Measurements from ENCODE around the gene ARFRP1. TPM values are rescaled to one million over a fixed set of nuclear protein-coding genes. Genes with fewer than 3 reads are reported as not detected.

Gene ARFRP1
- total RNA-seq, 1 experiment from 2014 or later: 15.1 TPM

DNA sequence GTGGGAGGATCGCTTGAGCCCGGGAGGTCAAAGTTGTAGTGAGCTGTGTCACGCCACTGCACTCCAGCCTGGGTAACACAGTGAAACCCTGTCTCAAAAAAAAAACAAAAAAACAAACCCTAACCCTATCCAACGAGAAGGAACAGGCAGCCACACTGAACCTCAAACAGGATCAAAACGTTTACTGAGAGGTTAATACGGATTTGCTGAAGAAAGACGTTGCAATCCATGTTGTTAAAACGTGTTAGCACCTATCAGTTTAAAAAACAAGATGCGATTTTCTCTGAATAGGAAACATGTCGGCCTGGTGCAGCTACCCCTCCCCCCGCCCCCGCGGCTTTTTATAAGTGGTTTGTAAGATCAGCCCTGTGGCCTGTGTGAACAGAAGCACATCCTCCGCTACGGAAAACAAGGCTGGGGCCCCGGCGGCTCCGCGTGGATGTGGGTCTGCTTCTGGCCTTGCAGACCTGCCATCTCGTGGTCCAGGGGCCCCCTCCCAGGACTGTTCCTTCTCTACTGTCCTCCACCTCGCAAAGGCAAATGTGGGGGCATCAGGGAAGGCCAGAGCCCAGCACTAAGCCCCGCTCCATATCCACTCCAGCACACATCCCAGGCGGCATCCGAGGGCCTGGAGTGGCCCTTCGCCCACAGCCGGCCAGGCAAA, 43.2 kb upstream of the ARFRP1 start:
- Histone ChIP-seq H3K27me3 (ENCODE audit: low read length) (no peaks in the 10 kb centered on the region), H3K36me3 (ENCODE audit: insufficient read depth, low read length) (no peaks in the 10 kb centered on the region), H3K4me1 (ENCODE audit: low read length) (peaks cover 9% of the 10 kb centered on the region), H3K4me2 (ENCODE audit: low read depth, low read length, poor library complexity, severe bottlenecking) (no peak overlapping the region), H3K9ac (ENCODE audit: low read length) (no peak overlapping the region), H3K9me2 (replicated peaks; ENCODE audit: insufficient read depth, low read length) (no peaks in the 10 kb centered on the region), H3K27ac (ENCODE audit: low read length) (no peak overlapping the region), H2AFZ (ENCODE audit: low read length) (no peak overlapping the region), H3K4me3 (ENCODE audit: low read length) (no peak overlapping the region), H4K20me1 (ENCODE audit: insufficient read depth, low read depth, low read length) (no peaks in the 10 kb centered on the region), H3K9me3 (ENCODE audit: low read length) (no peaks in the 10 kb centered on the region), H3K79me2 (ENCODE audit: low read length) (no peaks in the 10 kb centered on the region)
- no peak for DNase-seq

DNA sequence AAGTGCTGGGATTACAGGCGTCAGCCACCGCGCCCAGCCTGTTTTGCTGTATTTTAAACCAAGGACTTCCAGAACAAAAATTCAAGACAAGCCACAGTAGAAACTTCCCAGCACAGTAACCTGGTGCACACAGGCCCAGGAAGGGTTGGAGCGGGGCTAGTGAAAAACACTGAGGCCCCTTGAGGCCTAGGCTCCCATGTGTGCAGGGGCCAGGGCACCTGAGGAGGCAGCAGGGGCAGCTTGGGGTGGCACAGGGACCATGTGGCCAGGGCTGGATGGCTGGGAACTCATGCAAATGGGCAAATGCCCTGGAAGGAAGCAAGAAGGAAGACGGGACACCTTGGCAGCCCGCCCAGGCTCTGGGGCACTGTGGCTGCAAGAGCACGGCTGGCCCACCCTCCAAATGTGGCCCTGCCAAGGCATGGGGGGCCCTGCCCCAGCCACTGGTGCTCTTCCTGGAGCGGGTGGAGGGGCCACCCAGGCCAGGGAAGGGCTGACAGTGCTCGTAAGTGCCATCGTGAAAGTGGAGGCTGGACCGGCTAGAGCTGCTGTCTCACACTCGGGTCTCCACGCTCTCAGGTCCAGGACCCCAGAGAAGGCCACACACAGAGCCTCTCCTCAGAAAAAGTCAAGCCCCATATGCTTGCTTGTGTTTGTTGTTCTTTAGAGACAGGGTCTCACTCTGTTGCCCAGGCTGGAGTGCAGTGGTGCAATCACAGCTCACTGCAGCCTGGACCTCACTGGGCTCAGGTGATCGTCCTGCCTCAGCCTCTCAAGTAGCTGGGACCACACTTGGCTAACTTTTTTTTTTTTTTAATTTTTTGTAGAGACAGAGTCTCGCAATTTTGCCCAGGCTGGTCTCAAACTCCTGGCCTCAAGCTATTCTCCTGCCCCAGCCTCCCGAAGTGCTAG, 42.1 kb upstream of the ARFRP1 start:
- Histone ChIP-seq H3K4me1 (ENCODE audit: low read length) (peaks cover 9% of the 10 kb centered on the region), H3K9me2 (replicated peaks; ENCODE audit: insufficient read depth, low read length) (no peaks in the 10 kb centered on the region), H3K79me2 (ENCODE audit: low read length) (no peaks in the 10 kb centered on the region), H3K27me3 (ENCODE audit: low read length) (no peaks in the 10 kb centered on the region), H2AFZ (ENCODE audit: low read length) (no peak overlapping the region), H3K4me3 (ENCODE audit: low read length) (no peak overlapping the region), H3K9ac (ENCODE audit: low read length) (no peak overlapping the region), H3K36me3 (ENCODE audit: insufficient read depth, low read length) (no peaks in the 10 kb centered on the region), H3K27ac (ENCODE audit: low read length) (no peak overlapping the region), H4K20me1 (ENCODE audit: insufficient read depth, low read depth, low read length) (no peaks in the 10 kb centered on the region), H3K4me2 (ENCODE audit: low read depth, low read length, poor library complexity, severe bottlenecking) (no peak overlapping the region), H3K9me3 (ENCODE audit: low read length) (no peaks in the 10 kb centered on the region)
- DNase-seq: no peak

- H4K20me1 ChIP-seq (ENCODE audit: insufficient read depth, low read depth, low read length): no peaks in the 10 kb centered on the region
- peaks cover 9% of the 10 kb centered on the region for H3K4me1 ChIP-seq (ENCODE audit: low read length)
- H3K4me2 ChIP-seq (ENCODE audit: low read depth, low read length, poor library complexity, severe bottlenecking): no peak overlapping the region
- no peak overlapping the region for H2AFZ ChIP-seq (ENCODE audit: low read length)
- H3K79me2 ChIP-seq (ENCODE audit: low read length): no peaks in the 10 kb centered on the region
- no peaks in the 10 kb centered on the region for H3K9me3 ChIP-seq (ENCODE audit: low read length)
- H3K27ac ChIP-seq (ENCODE audit: low read length): no peak overlapping the region
- H3K36me3 ChIP-seq (ENCODE audit: insufficient read depth, low read length): no peaks in the 10 kb centered on the region
- no peak overlapping the region for H3K4me3 ChIP-seq (ENCODE audit: low read length)
- H3K9ac ChIP-seq (ENCODE audit: low read length): no peak overlapping the region
- H3K27me3 ChIP-seq (ENCODE audit: low read length): no peaks in the 10 kb centered on the region
- no peak for DNase-seq
- H3K9me2 ChIP-seq (replicated peaks; ENCODE audit: insufficient read depth, low read length): no peaks in the 10 kb centered on the region
These were observed 41.1 kb upstream of the ARFRP1 start for GRCh38 chr20:63748934-63749270.

DNA sequence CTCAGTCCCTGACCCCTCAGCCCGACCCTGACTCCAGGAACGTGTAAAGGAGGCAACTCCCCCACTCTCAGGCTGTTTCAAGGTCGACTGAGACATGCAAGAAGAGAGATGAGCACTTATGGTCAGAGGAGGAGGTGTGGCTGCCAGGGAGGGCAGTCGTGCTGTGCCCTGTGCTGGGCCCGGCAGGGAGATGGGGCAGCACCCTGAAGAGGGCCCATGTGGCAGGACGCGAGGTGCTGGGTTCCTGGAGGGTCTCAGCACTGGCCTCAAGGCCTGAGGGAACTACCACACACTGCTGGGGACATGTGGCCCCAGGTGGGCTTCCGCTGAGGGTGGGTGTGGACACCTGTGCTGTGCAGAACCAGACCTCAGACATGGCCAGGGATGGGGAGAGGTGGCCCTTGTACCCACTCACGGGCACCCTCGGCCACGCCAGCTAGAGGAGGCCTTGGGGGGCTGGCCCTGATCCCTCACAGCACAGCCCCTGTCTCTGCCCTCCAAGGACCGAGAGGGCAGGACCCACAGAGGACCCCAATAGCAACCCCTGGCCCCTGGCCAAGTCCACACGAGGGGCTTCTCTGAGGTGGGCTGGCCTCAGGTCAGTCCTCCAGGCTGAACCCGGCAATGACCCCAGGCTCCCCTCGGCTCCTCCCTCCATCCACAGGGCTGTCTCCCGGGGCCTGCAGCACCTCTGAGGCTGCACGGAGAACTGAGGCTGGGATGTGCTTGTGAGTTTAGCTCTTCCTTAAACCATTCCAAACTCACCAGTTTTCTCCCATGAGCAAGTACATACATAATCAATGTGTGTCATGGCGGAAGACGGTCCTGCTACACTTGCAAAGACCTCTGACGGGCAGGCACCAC, 40.5 kb upstream of the ARFRP1 start:
- Histone ChIP-seq H3K4me3 (ENCODE audit: low read length) (no peak overlapping the region), H3K9me2 (replicated peaks; ENCODE audit: insufficient read depth, low read length) (no peaks in the 10 kb centered on the region), H3K4me2 (ENCODE audit: low read depth, low read length, poor library complexity, severe bottlenecking) (no peak overlapping the region), H4K20me1 (ENCODE audit: insufficient read depth, low read depth, low read length) (no peaks in the 10 kb centered on the region), H3K79me2 (ENCODE audit: low read length) (no peaks in the 10 kb centered on the region), H3K27me3 (ENCODE audit: low read length) (no peaks in the 10 kb centered on the region), H3K36me3 (ENCODE audit: insufficient read depth, low read length) (no peaks in the 10 kb centered on the region), H3K9ac (ENCODE audit: low read length) (no peak overlapping the region), H2AFZ (ENCODE audit: low read length) (no peak overlapping the region), H3K27ac (ENCODE audit: low read length) (no peak overlapping the region), H3K9me3 (ENCODE audit: low read length) (no peaks in the 10 kb centered on the region), H3K4me1 (ENCODE audit: low read length) (peaks cover 9% of the 10 kb centered on the region)
- no peak for DNase-seq

DNA sequence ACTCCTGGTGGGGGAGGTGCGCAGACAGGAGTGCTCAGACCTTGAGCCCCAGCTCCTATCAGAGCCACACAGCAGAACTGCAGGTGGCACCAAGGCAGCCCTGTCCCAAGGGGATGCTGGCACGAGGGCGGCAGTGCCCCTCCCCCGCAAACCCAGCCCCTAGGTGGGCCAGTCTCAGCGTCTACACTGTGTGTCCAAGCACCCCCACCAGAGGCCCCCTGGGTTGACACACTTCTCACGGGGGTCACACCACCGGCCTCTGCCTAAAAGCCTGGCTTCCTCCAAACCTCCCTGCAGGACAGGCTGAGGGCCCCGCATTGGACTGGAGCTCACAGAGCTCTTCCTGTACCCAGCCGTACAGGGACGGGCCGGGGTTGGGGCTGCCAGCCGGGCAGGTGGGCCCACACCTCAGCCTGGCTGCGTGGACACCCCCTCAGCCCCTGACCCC, 39.9 kb upstream of the ARFRP1 start:
- Histone ChIP-seq H3K9me3 (ENCODE audit: low read length) (no peaks in the 10 kb centered on the region), H3K27me3 (ENCODE audit: low read length) (no peaks in the 10 kb centered on the region), H3K9ac (ENCODE audit: low read length) (no peak overlapping the region), H3K4me2 (ENCODE audit: low read depth, low read length, poor library complexity, severe bottlenecking) (no peak overlapping the region), H2AFZ (ENCODE audit: low read length) (no peak overlapping the region), H3K4me3 (ENCODE audit: low read length) (no peak overlapping the region), H3K27ac (ENCODE audit: low read length) (no peak overlapping the region), H3K4me1 (ENCODE audit: low read length) (peaks cover 9% of the 10 kb centered on the region), H3K9me2 (replicated peaks; ENCODE audit: insufficient read depth, low read length) (no peaks in the 10 kb centered on the region), H3K36me3 (ENCODE audit: insufficient read depth, low read length) (no peaks in the 10 kb centered on the region), H3K79me2 (ENCODE audit: low read length) (no peaks in the 10 kb centered on the region), H4K20me1 (ENCODE audit: insufficient read depth, low read depth, low read length) (no peaks in the 10 kb centered on the region)
- peak; percentile 54 for DNase-seq

- Histone ChIP-seq H3K36me3 (ENCODE audit: insufficient read depth, low read length) (no peaks in the 10 kb centered on the region), H3K4me2 (ENCODE audit: low read depth, low read length, poor library complexity, severe bottlenecking) (no peak overlapping the region), H3K27me3 (ENCODE audit: low read length) (no peaks in the 10 kb centered on the region), H3K9me3 (ENCODE audit: low read length) (no peaks in the 10 kb centered on the region), H4K20me1 (ENCODE audit: insufficient read depth, low read depth, low read length) (no peaks in the 10 kb centered on the region), H3K79me2 (ENCODE audit: low read length) (no peaks in the 10 kb centered on the region), H3K4me3 (ENCODE audit: low read length) (no peak overlapping the region), H3K27ac (ENCODE audit: low read length) (no peak overlapping the region), H3K4me1 (ENCODE audit: low read length) (peaks cover 9% of the 10 kb centered on the region), H2AFZ (ENCODE audit: low read length) (no peak overlapping the region), H3K9me2 (replicated peaks; ENCODE audit: insufficient read depth, low read length) (no peaks in the 10 kb centered on the region), H3K9ac (ENCODE audit: low read length) (no peak overlapping the region)
- no peak for DNase-seq
These were observed 39.1 kb upstream of the ARFRP1 start for GRCh38 chr20:63746751-63747315.

GRCh38 chr20:63745961-63746731, 38.4 kb upstream of the ARFRP1 start:
- Histone ChIP-seq H3K4me3 (ENCODE audit: low read length) (no peak overlapping the region), H2AFZ (ENCODE audit: low read length) (no peak overlapping the region), H3K27ac (ENCODE audit: low read length) (no peak overlapping the region), H3K9me2 (replicated peaks; ENCODE audit: insufficient read depth, low read length) (no peaks in the 10 kb centered on the region), H3K36me3 (ENCODE audit: insufficient read depth, low read length) (no peaks in the 10 kb centered on the region), H3K4me1 (ENCODE audit: low read length) (peaks cover 9% of the 10 kb centered on the region), H3K79me2 (ENCODE audit: low read length) (no peaks in the 10 kb centered on the region), H4K20me1 (ENCODE audit: insufficient read depth, low read depth, low read length) (no peaks in the 10 kb centered on the region), H3K9me3 (ENCODE audit: low read length) (no peaks in the 10 kb centered on the region), H3K9ac (ENCODE audit: low read length) (no peak overlapping the region), H3K27me3 (ENCODE audit: low read length) (no peaks in the 10 kb centered on the region), H3K4me2 (ENCODE audit: low read depth, low read length, poor library complexity, severe bottlenecking) (no peak overlapping the region)
- no peak for DNase-seq

Measured in Karpas-422 (cell line).